ENCODE data around the gene NNAT. TPM values are rescaled to one million over a fixed set of nuclear protein-coding genes. Genes with fewer than 3 reads are reported as not detected.
A peak's percentile ranks its signal among the peaks of the same experiment; 100 is the strongest.
"Not testable (repeated sequence)": the region's sequence is repeated elsewhere in the genome, so short reads cannot be mapped to it uniquely, and the experiment has no call there.

The NNAT gene
- total RNA-seq, 1 donor from 2014 or later, result 0.19 TPM

GRCh38 chr20:37540001-37540400 lies 19.0 kb downstream of the NNAT start:
- no peak for DNase-seq (ENCODE audit: low read depth)

- DNase-seq (ENCODE audit: low read depth), result not testable (repeated sequence)
Measured at GRCh38 chr20:37540838-37541237, 19.8 kb downstream of the NNAT start.

GRCh38 chr20:37541326-37541725 lies 20.3 kb downstream of the NNAT start:
- DNase-seq (ENCODE audit: low read depth), result peak; percentile 88

GRCh38 chr20:37542281-37542680 lies 21.2 kb downstream of the NNAT start:
- no peak for DNase-seq (ENCODE audit: low read depth)

DNA sequence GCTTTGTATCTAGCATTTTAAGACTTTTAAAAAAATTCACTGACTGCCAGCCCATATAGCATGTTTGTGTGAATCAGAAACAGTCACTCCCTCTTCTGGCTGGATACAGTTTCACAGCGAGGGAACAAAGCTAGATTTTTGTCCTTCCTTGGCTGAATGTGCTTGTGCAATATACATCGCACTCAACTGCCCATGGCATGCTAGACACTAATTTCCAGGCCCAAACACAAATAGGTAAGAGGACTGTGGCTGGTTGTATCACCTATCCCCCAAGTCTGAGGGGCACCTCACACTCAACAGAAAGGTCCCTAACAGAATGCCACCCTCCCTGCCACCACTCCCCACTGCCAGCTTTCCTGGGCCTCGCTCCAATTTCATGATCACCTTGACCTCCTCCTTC lies 22.8 kb downstream of the NNAT start:
- DNase-seq (ENCODE audit: low read depth), result no peak

DNA sequence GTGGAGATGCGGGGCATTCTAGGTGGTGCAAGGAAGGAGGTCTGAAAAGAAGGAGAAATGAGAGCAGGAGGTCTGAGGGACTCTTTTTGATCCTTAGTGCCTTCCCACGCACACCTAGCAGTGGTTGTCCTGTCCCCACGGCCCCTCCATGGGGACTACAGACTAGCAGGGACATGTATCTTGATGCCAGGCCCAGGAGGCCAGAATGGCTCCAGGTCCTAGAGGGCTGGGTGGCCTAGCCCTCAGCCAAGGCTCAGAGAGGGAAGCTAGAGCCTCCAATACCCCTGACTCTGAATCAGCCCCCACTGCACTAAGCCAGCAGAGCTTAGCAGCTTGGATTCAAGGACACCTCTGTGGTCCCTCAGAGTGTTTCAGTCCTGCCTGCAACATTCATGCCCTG lies 23.3 kb downstream of the NNAT start:
- no peak for DNase-seq (ENCODE audit: low read depth)

DNA sequence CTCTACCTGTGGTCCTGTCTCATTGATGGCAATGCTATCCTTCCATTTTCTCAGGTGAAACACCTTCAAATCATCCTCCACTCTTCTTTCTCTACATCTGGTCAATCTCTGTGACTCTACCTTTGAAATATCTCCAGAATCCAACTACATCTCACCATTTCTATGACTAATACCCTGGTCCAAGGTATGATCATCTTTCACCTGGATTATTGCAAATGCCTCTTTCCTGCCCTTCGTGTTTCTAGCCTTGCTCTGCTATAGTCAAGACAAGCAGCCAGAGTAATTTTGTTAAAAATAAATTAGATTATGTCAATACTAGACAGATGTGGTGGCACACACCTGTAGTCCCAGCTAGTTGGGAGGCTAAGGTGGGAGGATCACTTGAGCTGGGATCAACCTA lies 24.5 kb downstream of the NNAT start:
- DNase-seq (ENCODE audit: low read depth), result no peak

GRCh38 chr20:37547912-37548311 lies 26.9 kb downstream of the NNAT start:
- no peak for DNase-seq (ENCODE audit: low read depth)

GRCh38 chr20:37550101-37550920 lies 29.3 kb downstream of the NNAT start:
- DNase-seq (ENCODE audit: low read depth), result not testable (repeated sequence)

- not testable (repeated sequence) for DNase-seq (ENCODE audit: low read depth)
Measured at GRCh38 chr20:37551660-37552059, 30.6 kb downstream of the NNAT start.

- peak; percentile 47 for DNase-seq (ENCODE audit: low read depth)
Measured at GRCh38 chr20:37552415-37552814, 31.4 kb downstream of the NNAT start.

- not testable (repeated sequence) for DNase-seq (ENCODE audit: low read depth)
Measured at GRCh38 chr20:37554721-37555298, 33.8 kb downstream of the NNAT start.

DNA sequence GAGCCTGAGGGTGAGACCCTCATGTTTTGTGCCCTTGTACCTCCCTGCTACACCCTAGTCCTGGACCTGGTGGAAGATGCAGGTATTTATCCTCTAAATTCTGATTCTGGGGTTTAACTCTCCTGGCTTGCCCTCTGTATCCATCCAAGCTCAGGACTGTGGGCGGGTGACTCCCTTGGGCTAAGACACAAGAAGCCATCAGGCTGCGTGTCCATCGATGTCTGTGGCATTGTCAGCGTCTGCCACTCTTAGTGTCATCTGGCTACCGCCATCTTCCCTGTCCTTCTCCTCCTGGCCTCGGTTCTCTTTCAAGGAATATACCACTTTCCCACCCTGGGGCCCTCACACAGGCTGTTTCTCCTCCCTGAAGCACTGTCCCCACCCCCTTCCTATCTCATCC lies 35.5 kb downstream of the NNAT start:
- no peak for DNase-seq (ENCODE audit: low read depth)

DNA sequence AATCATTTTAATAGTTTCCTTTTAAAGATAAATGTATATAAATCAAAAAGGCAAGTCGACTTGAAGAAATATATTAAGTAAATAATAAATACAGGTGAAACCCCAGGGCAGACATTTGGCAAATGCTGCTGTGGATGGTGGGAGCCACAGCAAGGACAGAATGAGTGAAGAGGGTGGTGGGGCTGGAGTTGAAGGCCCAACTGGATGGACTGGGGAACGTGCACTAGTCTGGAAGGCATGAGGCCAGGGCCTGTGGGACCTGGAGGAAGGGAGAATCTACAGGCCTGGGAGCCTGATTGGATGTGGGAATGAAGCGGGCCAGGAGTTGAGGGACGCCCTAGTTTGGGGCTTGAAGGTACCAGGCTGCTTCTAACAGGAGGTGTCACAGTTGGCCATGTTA lies 37.3 kb downstream of the NNAT start:
- DNase-seq (ENCODE audit: low read depth), result no peak

DNA sequence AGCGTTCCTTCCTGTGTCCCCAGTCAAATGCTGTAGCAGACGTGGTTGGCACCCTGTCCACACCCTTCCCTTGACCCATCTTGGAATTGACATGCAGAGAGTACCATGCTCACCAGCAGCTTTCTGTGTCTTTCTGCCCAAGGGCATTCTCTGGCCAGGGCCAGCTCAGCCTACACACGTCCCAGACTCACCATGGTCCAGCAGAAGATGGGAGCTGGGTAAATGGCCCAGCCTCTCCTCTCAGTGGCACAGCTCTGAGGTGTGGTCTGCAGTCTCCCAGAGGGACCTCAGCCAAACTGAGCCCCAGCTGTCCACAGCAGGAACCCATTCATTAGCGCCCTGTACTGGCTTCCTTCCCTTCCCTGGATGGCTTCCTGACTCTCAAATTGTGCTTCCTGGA lies 37.7 kb downstream of the NNAT start:
- DNase-seq (ENCODE audit: low read depth), result no peak

DNA sequence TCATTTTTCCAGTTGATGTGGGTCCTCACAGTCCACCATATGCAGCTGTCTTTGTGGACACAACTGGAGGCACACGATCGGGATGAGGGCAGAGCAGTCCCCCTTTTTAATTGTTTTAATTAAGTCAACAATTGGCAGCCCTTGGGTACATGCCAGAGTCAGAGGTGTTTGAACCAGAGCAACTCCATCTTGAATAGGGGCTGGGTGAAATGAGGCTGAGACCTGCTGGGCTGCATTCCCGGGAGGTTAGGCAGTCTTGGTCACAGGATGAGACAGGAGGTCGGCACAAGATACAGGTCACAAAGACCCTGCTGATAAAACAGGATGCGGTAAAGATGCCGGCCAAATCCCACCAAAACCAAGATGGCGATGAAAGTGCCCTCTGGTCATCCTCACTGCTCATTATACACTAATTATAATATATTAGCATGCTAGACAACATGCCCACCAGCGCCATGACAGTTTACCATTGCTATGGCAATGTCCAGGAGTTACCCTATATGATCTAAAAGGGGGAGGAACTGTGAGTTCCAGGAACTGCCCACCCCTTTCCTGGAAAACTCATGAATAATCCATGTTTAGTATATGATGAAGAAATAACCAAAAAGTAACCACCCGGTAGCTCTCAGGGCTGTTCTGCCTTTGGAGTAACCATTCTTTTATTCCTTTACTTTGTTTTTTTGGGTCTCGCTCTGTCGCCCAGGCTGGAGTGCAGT lies 38.4 kb downstream of the NNAT start:
- DNase-seq (ENCODE audit: low read depth), result no peak

DNA sequence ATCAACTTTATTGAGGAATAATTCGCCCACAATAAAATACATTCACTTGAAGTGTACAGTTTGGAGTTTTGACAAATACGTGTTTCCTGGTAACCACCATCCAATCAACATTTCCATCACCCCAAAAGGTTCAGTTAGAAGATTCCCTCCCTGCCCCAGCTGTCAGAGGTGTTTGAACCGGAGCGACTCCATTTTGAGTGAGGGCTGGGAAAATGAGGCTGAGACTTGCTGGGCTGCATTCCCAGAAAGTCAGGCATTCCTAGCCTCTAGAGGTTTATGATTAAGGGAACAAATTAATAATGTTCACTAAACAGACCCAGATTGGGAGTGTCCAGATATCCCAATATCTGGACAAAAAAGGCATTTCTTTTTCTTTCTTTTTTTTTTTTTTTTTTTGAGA lies 39.6 kb downstream of the NNAT start:
- DNase-seq (ENCODE audit: low read depth), result no peak

- DNase-seq (ENCODE audit: low read depth), result no peak
Measured at GRCh38 chr20:37562695-37563480, 41.8 kb downstream of the NNAT start.

- no peak for DNase-seq (ENCODE audit: low read depth)
Measured at GRCh38 chr20:37564016-37564387, 43.0 kb downstream of the NNAT start.

DNA sequence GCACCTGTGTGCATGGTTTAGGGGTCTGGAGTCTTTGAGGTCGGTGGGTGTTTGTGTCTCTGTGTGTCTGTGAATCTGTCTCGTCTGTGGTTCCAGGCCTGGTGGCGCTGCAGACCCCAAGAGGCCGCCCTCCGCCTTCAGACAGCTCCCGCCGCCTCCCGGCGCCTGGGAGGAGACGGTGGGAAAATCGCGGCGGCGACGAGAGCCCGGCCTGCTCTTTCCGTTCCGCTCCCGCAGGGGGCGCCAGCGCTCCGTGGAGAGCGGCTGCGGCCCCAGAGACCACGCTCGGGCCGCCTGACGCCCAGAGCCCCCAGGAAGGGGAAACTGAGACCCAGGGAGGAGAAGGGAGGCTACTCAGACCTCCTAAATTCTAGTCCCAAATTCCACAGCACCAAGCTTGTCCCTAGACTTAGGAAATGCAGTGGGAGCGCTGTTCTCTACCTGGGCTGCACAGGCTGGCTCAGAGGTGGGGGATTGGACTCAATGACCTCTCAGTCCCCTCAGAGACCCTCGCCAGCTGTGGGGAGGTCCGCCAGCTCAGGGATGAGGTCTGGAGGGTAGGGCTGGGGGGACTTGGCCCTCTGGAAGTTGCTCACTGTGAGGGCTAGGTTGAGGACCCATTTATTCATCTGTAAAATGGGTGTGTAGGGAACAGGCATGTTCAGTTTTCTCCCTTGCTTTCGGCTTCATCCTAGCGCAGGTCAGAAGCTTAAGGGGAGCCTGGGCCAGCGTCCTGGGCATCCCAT lies 43.5 kb downstream of the NNAT start:
- peak; percentile 69 for DNase-seq (ENCODE audit: low read depth)
